T-helper 22 cell (primary cell): ENCODE measurements around the gene TNMD.

ENCODE experiments used
- DNase-seq: peaks from one replicate; pipeline ENCODE4 v3.0.0-alpha.2; 2020; ENCODE audit warnings: low read depth

TNMD gene

GRCh38 chrX:100645106-100645505, 60.4 kb downstream of the TNMD start:
- no peak for DNase-seq

- DNase-seq: no peak
Observed at GRCh38 chrX:100647095-100647494, 62.4 kb downstream of the TNMD start.

GRCh38 chrX:100647739-100648138, 63.0 kb downstream of the TNMD start:
- no peak for DNase-seq

- no peak for DNase-seq
Observed at GRCh38 chrX:100648458-100649417, 64.0 kb downstream of the TNMD start.
